Natural killer cell (primary cell): ENCODE measurements around the gene HOXB6. TPM values are rescaled to one million over a fixed set of nuclear protein-coding genes. Genes with fewer than 3 reads are reported as not detected.

Experiments
- ATAC-seq, 3 donors: fragments of 150-1000 bp in 2 of 3; fragments of 200-7000 bp in 1 of 3; cut with Tn5 transposase; 1 replicate in 1 of 3; 2 replicates in 2 of 3; pipeline ENCODE4 v1.10.0; 2021; ENCODE audit warnings: mild to moderate bottlenecking in 2 of 3, moderate library complexity in 2 of 3
- DNase-seq, 2 donors: peaks; one replicate each; pipeline versions ENCODE4 v3.0.0 to v3.0.0-alpha.2; 2013 to 2021; ENCODE audit warnings: mixed read lengths in 1 of 2
- H3K27ac ChIP-seq: one replicate; pipeline ENCODE4 v1.5.1; 2013; ENCODE audit warnings: mild to moderate bottlenecking, low read length
- H3K27me3 ChIP-seq: one replicate; pipeline ENCODE4 v1.6.1; 2013; ENCODE audit warnings: low read length; ENCODE audit not compliant: control insufficient read depth, insufficient read depth
- H3K36me3 ChIP-seq: one replicate; pipeline ENCODE4 v1.6.1; 2013; ENCODE audit warnings: low read length; ENCODE audit not compliant: control insufficient read depth, insufficient read depth
- H3K4me1 ChIP-seq: one replicate; pipeline ENCODE4 v1.6.1; 2013; ENCODE audit warnings: low read length; ENCODE audit not compliant: control insufficient read depth, insufficient read depth
- H3K4me3 ChIP-seq: one replicate; pipeline ENCODE4 v1.5.1; 2013; ENCODE audit warnings: low read length
- H3K9me3 ChIP-seq: one replicate; pipeline ENCODE4 v1.6.1; 2013; ENCODE audit warnings: low read length; ENCODE audit not compliant: control insufficient read depth, insufficient read depth
- H3K27ac Mint-ChIP-seq, 2 donors: one replicate each; pipeline ENCODE4 v1.8.0; 2022; ENCODE audit warnings: mild to moderate bottlenecking in 2 of 2, mixed read lengths in 2 of 2, moderate library complexity in 1 of 2
- H3K27me3 Mint-ChIP-seq, 2 donors: one replicate each; pipeline ENCODE4 v1.8.0; 2022; ENCODE audit warnings: low read depth in 2 of 2, mixed read lengths in 2 of 2
- H3K36me3 Mint-ChIP-seq: one replicate; pipeline ENCODE4 v1.8.0; 2022; ENCODE audit warnings: mixed read lengths
- H3K4me1 Mint-ChIP-seq, 2 donors: one replicate each; pipeline ENCODE4 v1.8.0; 2022; ENCODE audit warnings: mixed read lengths in 2 of 2
- H3K4me3 Mint-ChIP-seq: one replicate; pipeline ENCODE4 v1.8.0; 2022; ENCODE audit warnings: mild to moderate bottlenecking, moderate library complexity, mixed read lengths
- H3K9me3 Mint-ChIP-seq, 2 donors: one replicate each; pipeline ENCODE4 v1.8.0; 2022; ENCODE audit warnings: mixed read lengths in 2 of 2
- WGBS: methylation state at CpG from one replicate; pipeline ENCODE4 v1.1.7; 2013; ENCODE audit warnings: missing lambda C conversion rate; ENCODE audit not compliant: insufficient coverage; 5-methylcytosine and 5-hydroxymethylcytosine counted together
- intact Hi-C: fragments of 100-400 bp; cut with micrococcal nuclease; formaldehyde crosslinking; loops from one replicate; pipeline ENCODE4 v1.14.2; 2022
- total RNA-seq, 4 donors: library from RNA; stranded (reverse); fragments of 120-200 nt in 1 of 4; gene quantifications; one replicate each; pipeline versions ENCODE4 v1.2.3 to v1.2.4, GENCODE V29; 2013 to 2022
- TF ChIP-seq, protein P1 (sequence below): fragments of 200-600 bp; IDR thresholded peaks from one replicate; pipeline ENCODE4 v1.8.0; 2022; ENCODE audit warnings: antibody characterized with exemption

Gene HOXB6
- total RNA-seq, 3 donors from 2014 or later (not counting 1 experiment from before 2014, with no cell fraction given) = not detected

DNA sequence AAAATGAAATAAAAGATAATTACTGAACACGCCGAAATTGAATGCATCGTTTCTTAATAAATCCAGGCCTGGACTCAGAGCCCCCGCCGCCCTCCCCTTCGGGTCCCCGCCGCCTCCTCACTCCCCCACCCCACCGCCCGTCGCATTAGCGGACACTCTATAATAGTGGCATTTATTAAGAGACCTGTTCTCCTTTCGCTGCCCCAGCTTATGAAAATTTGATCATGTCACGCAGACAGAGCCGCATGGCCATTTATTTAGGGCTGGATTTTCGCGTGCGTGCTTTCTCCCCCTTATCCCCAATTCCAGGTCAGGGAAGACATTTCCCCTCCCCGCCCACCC, 53.6 kb downstream of the HOXB6 start:
- DNase-seq (no peak), ATAC-seq (no peak)
- no peak overlapping the region for H3K4me3 Mint-ChIP-seq
- no peaks in the 10 kb centered on the region for H3K27me3 ChIP-seq
- WGBS = 98% methylated on average over 18 of the region's 19 CpGs
- no peaks in the 10 kb centered on the region for H3K9me3 Mint-ChIP-seq
- H3K4me1 Mint-ChIP-seq = peaks cover 41 to 47% of the 10 kb centered on the region in 2 donors
- no peaks in the 10 kb centered on the region for H3K36me3 Mint-ChIP-seq
- H3K27me3 Mint-ChIP-seq = peaks cover 0 to 10% of the 10 kb centered on the region in 2 donors
- no peak overlapping the region for H3K4me3 ChIP-seq
- TF ChIP-seq, protein P1, sequence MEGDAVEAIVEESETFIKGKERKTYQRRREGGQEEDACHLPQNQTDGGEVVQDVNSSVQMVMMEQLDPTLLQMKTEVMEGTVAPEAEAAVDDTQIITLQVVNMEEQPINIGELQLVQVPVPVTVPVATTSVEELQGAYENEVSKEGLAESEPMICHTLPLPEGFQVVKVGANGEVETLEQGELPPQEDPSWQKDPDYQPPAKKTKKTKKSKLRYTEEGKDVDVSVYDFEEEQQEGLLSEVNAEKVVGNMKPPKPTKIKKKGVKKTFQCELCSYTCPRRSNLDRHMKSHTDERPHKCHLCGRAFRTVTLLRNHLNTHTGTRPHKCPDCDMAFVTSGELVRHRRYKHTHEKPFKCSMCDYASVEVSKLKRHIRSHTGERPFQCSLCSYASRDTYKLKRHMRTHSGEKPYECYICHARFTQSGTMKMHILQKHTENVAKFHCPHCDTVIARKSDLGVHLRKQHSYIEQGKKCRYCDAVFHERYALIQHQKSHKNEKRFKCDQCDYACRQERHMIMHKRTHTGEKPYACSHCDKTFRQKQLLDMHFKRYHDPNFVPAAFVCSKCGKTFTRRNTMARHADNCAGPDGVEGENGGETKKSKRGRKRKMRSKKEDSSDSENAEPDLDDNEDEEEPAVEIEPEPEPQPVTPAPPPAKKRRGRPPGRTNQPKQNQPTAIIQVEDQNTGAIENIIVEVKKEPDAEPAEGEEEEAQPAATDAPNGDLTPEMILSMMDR = no peak
- intact Hi-C loops = no loop called here
- peaks cover 38% of the 10 kb centered on the region for H3K4me1 ChIP-seq
- no peak overlapping the region for H3K27ac Mint-ChIP-seq
- H3K9me3 ChIP-seq = no peaks in the 10 kb centered on the region
- H3K36me3 ChIP-seq = peaks cover 2% of the 10 kb centered on the region
- H3K27ac ChIP-seq = no peak overlapping the region

DNA sequence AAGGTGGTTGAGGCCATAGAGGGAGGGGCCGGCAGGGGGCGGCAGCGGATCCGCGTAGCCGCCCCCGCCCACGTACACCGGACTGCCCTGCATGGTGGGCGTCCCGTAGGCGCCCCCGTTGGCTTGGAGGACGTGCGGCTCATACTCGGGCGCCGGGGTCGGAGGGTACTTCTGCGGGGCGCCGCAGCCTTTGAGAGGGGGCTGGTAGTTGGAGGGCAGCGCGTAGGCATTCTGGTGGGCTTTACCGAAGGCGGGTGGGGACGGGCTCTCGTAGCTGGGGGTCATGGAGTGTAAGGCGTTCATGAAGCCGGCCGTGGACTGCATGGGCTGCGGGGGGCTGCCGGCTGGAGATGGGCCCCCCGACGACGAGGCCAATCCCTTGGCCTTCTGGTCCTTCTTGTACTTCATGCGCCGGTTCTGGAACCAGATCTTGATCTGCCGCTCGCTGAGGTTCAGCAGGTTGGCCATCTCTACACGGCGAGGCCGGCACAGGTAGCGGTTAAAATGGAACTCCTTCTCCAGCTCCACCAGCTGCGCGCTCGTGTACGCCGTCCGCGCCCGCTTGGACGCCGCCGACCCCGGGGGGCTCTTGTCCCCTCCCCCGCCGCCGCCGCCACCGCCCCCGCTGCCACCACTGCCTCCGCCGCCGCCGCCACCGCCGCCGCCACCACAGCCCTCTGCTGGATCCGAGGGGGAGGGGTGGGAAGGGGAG, 54.1 kb downstream of the HOXB6 start:
- Mint-ChIP-seq H3K4me3 (no peak overlapping the region), H3K27me3 (peaks cover 0 to 8% of the 10 kb centered on the region in 2 donors), H3K36me3 (no peaks in the 10 kb centered on the region), H3K9me3 (no peaks in the 10 kb centered on the region), H3K27ac (no peak overlapping the region), H3K4me1 (peaks cover 40 to 47% of the 10 kb centered on the region in 2 donors)
- no peak overlapping the region for H3K4me3 ChIP-seq
- 96% methylated on average over 70 of the region's 70 CpGs for WGBS
- no peaks in the 10 kb centered on the region for H3K9me3 ChIP-seq
- intact Hi-C loops = no loop called here
- H3K4me1 ChIP-seq = peaks cover 34% of the 10 kb centered on the region
- H3K27ac ChIP-seq = no peak overlapping the region
- TF ChIP-seq, protein P1 = no peak
- peaks cover 2% of the 10 kb centered on the region for H3K36me3 ChIP-seq
- no peaks in the 10 kb centered on the region for H3K27me3 ChIP-seq
- no peak for ATAC-seq
- no peak for DNase-seq

DNA sequence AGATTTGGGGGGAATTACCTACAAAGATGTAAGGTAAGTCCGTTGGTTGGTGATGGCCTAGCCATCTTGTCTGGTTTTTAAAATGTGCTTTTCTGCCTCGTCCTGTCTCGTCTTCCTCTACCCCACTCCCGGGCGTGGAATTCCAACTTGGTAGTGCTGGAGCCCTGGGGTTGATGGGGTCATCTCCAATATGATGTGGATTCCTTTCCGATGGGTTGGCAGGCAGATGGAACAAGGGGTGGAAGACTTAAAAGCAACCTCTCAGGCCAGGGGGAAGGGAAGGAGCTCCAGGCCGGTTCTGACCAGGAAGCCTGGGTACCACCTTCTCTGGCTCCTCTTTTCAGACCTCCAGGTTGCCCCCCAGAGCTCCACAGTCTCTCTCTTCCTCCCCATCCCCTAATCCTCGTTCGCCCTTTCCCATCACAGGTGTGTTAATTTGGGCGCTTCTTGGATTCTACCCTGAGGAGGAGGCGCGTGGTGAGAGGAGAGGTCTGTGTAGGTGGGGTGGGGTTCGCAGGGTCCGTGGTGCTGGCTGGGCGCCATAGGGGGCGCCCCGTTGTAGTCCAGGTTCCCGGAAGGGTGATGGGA, 54.8 kb downstream of the HOXB6 start:
- no peaks in the 10 kb centered on the region for H3K36me3 Mint-ChIP-seq
- ATAC-seq (no peak), DNase-seq (no peak)
- Histone ChIP-seq H3K27ac (no peak overlapping the region), H3K27me3 (no peaks in the 10 kb centered on the region), H3K9me3 (no peaks in the 10 kb centered on the region), H3K4me3 (no peak overlapping the region), H3K4me1 (peaks cover 38% of the 10 kb centered on the region), H3K36me3 (peaks cover 2% of the 10 kb centered on the region)
- H3K27me3 Mint-ChIP-seq = peaks cover 0 to 6% of the 10 kb centered on the region in 2 donors
- H3K4me3 Mint-ChIP-seq = no peak overlapping the region
- H3K27ac Mint-ChIP-seq = no peak overlapping the region
- intact Hi-C loops = no loop called here
- H3K4me1 Mint-ChIP-seq = peaks cover 38 to 47% of the 10 kb centered on the region in 2 donors
- no peaks in the 10 kb centered on the region for H3K9me3 Mint-ChIP-seq
- TF ChIP-seq, protein P1 = no peak
- WGBS = 90% methylated on average over 17 of the region's 18 CpGs

DNA sequence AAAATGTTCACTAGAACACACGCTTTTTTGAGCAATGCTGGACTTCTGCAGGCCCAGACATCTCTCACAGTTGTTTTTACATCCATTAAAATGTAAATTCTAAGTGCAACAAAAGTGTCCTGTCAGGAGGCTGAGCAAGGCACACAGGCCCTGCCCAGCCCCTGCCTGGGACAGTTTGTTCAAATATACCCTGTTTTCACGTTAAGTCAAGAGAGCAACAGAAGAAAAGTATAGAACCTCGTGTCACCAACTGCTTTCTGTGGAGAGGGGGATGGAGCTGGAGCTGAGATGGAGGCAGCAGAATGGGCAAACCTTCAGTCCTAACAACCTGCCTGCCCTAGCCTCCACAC, 55.5 kb downstream of the HOXB6 start:
- no peaks in the 10 kb centered on the region for H3K36me3 Mint-ChIP-seq
- H3K36me3 ChIP-seq = peaks cover 2% of the 10 kb centered on the region
- no peak overlapping the region for H3K27ac ChIP-seq
- H3K4me1 ChIP-seq = peaks cover 37% of the 10 kb centered on the region
- ATAC-seq (no peak), DNase-seq (no peak)
- H3K4me3 Mint-ChIP-seq = no peak overlapping the region
- no peaks in the 10 kb centered on the region for H3K9me3 ChIP-seq
- no peaks in the 10 kb centered on the region for H3K27me3 ChIP-seq
- 100% methylated on average over 2 of the region's 3 CpGs for WGBS
- H3K27ac Mint-ChIP-seq = no peak overlapping the region
- H3K4me3 ChIP-seq = no peak overlapping the region
- no peaks in the 10 kb centered on the region for H3K9me3 Mint-ChIP-seq
- H3K27me3 Mint-ChIP-seq = peaks cover 0 to 4% of the 10 kb centered on the region in 2 donors
- intact Hi-C loops = no loop called here
- peaks cover 38 to 47% of the 10 kb centered on the region in 2 donors for H3K4me1 Mint-ChIP-seq
- TF ChIP-seq, protein P1 = no peak
